Ramos (cell line): ENCODE data around the gene DIS3L2.

ENCODE experiments used
- in situ Hi-C: fragments of 300-500 bp; cut with MboI; formaldehyde crosslinking; loops from one replicate; pipeline ENCODE4 v1.14.3; 2022; ENCODE audit warnings: low sequenced_read_pairs; ENCODE audit not compliant: unreplicated experiment

Gene DIS3L2

DNA sequence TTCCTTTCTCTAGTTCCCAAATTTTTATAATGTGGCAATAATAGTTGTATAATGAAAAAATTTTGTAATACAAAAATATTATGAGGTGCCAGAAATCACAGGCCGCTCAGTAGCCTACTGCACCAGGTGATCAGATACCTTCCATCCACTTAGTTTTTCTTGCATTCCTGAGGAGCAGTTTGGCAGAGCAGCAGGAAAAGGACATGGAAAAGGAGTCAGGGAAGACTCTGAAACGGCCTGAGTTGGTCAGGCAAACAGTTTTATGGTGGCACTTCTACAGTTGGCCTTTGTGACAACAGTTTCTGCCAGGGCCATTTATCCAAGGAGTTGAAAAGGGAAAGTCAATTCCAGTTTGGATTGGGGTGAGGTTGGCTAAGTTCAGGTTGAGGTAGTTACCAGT lies 251.7 kb downstream of the DIS3L2 start:
- in situ Hi-C loops = no loop called here

- in situ Hi-C loops = no loop called here
Observed at GRCh38 chr2:232214053-232214452, 252.5 kb downstream of the DIS3L2 start.

DNA sequence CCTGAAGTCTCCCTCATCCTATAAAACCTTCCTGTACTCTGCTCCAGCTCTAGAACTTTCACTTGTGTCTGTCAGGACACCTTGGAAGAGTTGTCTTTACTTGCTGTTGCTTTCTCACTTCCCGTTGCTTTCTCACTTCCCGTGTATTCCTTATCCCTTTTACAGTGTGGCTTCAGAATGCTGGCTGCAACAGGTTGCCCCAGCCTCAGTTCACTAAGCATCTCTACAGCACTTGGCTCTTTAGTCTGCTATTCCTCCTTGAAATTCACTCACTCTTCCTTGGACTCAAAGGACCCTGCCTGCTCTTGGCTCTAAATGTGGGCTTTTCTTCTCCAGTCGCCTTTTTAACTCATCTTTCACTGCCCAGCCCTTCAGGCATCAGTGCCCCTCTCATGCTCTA lies 254.5 kb downstream of the DIS3L2 start:
- in situ Hi-C loops = no loop called here

GRCh38 chr2:232218778-232219495 lies 257.4 kb downstream of the DIS3L2 start:
- in situ Hi-C loops = no loop called here

DNA sequence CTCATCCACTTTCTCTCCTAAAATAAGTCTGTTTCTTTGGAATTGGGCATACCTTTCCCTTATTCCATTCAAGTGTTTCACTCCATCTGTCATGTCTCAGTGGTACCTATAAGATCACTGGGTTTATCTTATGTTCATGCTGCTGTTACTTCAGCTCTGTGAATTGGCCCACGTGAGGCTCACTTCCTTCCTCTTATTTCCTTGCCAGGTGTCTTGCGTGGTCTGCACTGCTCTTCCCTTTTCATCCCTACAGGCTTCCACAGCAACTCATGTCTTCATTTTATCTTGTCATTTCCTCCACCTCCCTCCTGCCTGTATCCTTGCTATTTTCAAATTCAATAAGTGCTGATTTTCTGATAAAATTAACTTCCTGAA lies 258.0 kb downstream of the DIS3L2 start:
- in situ Hi-C loops = no loop called here

DNA sequence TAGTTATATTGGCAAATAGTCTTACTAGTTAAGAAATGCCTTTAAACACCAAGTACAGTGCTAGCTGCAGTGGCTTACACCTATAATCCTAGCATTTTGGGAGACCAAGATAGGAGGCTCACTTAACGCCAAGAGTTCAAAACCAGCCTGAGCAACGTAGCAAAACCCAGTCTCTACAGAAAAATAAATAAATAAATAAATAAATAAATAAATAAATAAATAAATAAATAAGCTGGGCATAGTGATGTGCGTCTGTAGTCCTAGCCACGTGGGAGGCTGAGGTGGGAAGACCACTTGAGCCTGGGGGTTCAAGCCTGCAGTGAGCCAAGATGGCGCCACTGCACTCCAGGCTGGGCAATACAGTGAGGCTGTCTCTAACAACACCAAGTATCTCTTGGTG lies 258.4 kb downstream of the DIS3L2 start:
- in situ Hi-C loops = no loop called here

DNA sequence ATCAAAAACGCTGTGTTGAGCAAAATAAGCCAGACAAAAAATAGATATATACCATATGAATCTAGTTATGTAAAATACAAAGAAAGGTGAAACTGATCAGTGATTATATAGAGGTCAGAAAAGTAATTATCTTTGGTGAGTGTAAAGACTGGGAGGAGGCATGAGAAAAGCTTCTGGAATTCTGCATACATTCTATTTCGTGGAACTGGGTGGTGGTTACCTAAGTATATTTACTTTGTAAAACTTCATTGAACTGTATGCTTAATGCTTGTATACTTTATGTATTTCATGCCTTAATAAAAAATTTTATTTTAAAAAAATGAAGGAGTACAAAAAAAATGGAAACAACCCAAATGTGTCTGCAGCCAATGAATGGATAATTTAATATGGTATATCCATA lies 263.9 kb downstream of the DIS3L2 start:
- in situ Hi-C loops = no loop called here

- in situ Hi-C loops = no loop called here
Observed at GRCh38 chr2:232225895-232226294, 264.4 kb downstream of the DIS3L2 start.

DNA sequence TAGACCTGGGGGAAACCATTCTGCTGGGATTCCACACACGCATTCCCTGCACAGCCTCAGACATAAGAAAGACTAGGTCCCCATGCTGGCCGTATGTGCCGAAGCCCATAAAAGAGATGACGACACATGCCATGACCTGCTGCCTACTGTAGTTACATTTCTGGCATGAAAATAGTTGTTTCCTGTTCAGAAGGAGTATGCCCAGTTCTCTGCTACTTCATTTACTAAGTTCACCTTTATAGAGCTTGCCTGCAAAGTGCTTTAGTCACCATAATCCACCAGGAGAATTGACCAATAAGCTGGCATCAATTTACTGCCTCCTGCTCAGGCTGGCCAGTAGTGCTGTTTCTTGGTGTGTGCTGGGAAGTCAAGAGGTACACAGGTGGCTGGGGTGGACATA lies 266.8 kb downstream of the DIS3L2 start:
- in situ Hi-C loops = no loop called here

DNA sequence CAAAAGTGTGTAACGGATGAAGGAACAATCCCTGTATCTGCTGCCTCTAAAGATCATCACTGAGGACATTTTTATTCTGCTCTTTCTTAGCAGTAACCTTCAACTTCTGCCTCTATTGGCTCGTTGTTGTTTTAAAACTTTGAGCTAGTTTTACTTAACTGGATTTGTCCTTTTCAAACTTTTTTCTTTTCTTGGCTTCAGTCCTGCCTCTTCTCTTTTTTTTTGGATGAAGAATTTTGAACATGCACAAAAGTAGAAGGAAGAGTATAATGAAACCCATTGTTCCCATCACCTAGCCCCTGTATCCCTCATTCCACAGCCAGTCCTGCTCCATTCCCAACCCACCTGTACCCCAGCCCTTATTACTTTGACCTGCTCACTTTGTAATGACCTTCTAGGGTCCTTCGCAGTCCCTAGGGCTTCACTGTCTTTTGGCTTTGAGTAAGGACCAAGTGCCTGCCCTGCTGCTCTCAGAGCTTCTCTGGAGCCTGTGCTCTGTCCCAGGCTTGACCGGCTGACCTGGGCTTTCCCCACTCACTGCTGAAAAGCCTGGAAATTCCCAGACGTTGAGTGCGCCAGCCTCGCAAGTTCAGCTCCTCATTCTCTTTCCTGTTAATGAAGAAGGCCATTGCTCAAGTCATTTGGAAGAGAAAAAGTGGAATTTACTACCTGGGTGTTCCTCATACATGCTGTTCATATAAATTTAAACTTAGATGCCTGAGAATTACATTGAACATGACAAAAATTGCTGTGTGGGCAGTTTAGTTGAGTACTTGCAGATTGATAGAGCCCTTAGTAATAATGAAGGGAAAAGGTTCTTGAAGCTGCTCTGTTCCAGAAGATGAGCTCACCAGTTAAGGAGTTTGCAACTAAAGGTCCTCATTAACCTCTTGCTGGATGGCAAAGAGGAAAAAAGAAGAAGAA lies 267.7 kb downstream of the DIS3L2 start:
- in situ Hi-C loops = no loop called here

DNA sequence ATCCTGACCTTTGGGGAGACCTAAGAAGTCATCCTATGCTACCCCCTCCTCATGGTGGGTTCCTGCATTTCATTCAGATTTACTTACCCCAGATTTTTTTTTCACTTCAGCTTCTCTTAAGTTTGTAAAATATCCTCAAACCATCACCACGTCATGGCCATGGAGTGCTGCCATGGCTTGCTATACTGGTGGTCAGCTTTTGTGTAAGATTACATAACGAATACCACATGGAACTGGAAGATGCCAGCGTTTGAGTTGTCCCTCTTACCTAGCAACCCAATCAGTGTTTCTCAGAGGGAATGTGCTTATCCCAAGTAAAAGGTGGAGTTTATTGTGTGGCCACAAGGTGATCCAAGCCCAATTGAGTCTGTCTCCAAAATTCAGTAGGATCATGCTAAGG lies 268.4 kb downstream of the DIS3L2 start:
- in situ Hi-C loops = no loop called here

GRCh38 chr2:232230560-232230959 lies 269.0 kb downstream of the DIS3L2 start:
- in situ Hi-C loops = no loop called here

DNA sequence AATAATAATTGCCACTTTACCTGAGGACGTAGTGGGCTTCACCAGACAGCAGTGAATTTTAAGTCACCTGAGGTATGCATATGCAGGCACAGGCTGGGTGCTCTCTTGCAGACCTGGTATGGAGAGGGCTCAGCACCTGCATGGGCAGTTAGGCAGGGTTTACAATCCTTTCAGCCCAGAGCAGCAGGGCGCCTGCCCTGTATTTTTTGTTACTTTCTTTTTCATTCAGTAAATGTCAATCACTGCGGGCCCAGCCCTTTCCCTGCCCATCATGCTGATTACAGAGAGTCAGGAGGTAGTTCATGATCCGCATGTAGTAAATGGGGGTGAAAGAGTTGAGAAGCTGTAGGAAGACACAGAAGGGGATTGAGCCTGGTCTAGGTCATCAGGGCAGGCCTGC lies 270.0 kb downstream of the DIS3L2 start:
- in situ Hi-C loops = no loop called here

DNA sequence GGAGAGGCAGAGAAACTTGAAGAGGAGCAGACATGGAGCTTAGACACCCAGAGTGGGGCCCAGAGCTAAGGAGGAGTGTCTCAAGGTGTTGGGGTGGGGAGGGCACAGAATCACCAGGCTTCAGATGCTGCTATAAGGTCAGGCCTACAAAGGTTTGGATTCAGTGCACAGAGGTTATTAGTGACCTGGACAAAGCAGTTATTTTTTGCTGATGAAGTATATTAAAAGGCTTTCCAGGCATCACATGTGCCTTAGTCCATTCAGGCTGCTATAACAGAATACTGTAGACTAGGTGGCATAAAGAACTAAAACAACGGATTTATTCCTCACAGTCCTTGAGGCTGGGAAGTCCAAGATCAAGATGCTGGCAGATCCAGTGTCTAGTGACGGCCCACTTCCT lies 271.4 kb downstream of the DIS3L2 start:
- in situ Hi-C loops = no loop called here

DNA sequence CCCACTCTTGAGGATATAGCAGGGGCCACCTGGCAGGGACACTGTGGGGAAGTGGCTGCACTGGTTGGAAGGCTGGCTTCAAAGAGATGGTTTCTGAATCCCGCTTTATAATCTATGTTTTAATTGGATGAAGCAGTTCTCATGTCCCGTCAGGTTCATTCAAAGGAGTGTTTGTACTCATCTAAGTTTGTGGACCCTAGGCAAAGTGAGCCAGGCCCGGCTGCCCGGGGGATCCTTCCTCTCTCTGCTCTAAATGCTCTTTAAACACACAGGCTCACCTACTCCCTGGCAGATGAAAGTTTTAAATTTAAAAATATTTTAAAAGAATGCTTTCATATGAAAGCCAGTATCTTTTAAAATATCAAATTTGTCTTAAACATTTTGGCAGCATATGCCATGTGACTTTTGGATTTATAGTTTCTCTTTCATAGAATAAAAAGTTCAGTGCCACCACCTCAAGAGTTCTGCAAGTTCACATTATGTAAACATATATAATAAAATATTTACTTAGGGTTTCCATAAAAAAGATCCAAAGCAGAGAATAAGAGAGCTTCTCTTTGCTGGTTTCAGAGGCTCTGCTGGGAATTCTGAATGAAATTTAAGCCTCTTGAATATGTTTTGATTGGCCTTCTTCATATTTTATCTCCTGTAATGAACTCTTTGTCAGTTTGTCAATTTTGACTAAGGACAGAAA lies 273.6 kb downstream of the DIS3L2 start:
- in situ Hi-C loops = no loop called here

DNA sequence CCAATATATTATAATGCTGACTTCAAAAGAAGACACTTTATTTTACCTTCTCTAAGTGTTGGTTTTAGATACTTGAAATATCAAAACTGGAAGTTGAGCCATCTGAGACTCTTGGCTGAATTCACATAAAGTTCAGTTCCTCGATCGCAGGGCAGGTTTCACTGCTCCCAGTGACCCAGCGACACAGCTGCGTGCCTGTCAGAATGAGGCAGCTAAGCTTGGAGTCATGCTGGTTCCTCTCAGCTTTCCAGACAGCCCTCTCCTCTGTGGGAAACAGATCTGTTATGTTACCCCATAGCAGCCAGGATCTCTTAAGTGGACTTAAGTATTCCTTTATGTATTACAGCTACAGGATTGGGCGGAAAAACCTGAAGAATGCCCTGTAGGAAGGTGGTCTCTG lies 274.2 kb downstream of the DIS3L2 start:
- in situ Hi-C loops = no loop called here

GRCh38 chr2:232236200-232236599 lies 274.7 kb downstream of the DIS3L2 start:
- in situ Hi-C loops = no loop called here

GRCh38 chr2:232237464-232237863 lies 276.0 kb downstream of the DIS3L2 start:
- in situ Hi-C loops = no loop called here

DNA sequence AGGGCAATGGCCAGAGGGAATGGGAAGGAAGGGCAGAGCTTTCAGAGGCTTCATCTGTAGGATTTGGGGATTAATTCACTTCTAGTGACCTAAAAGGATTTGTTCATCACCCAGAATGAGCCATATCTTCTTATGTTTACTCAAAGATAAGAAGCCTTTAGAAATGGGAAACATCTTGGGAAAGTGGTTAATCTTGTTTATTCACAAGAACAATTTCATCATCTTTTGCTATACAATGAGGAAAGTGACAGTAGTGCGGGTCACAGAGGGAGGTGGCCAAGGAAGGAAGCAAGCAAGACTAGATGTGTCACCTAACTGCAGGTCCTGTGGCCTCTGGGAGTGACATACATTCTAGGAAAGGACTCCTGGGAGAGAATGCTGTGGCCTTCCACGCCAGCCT lies 276.6 kb downstream of the DIS3L2 start:
- in situ Hi-C loops = no loop called here

- in situ Hi-C loops = no loop called here
Observed at GRCh38 chr2:232238596-232238995, 277.1 kb downstream of the DIS3L2 start.
